ENCODE data around the gene CHRD. TPM values are rescaled to one million over a fixed set of nuclear protein-coding genes. Genes with fewer than 3 reads are reported as not detected.

Gene CHRD
- total and polyA plus RNA-seq, 4 donors = 11.4 to 23.7 (median 17.8) TPM

DNA sequence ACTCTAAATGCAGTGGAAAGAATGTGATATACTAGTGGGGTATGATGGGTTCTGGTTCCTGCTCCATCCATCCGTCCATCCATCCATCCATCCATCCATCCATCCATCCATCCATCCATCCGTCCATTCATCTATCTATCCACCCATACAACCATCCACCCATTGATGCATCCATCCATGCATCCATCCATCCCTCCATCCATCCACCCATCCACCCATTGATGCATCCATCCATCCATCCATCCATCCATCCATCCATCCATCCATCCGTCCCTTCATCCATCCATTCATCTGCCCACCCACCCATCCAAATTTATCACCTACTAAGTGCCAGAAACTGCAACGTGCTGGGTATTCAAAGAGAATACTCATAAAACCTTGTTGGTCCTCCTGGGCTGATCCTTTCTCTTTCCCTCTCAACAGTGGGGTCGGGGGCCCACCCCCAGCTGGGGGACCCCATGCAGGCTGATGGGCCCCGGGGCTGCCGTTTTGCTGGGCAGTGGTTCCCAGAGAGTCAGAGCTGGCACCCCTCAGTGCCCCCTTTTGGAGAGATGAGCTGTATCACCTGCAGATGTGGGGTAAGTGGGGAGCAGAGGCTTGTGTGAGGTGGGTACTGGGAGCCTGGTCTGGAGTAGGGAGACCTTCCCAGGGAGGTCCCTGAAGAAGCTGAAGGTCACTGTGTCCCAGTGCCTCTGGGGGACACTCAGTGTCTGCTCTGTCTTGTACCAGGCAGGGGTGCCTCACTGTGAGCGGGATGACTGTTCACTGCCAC lies 8.5 kb downstream of the CHRD start:
- H3K36me3 ChIP-seq (ENCODE audit: control insufficient read depth, insufficient read depth, low read length) = peaks cover 54% of the 10 kb centered on the region
- DNase-seq (ENCODE audit: low read depth in 4 of 6, low spot score in 6 of 6) = no peak
- 71% methylated on average over 7 of the region's 8 CpGs for WGBS (ENCODE audit: insufficient coverage)
- H3K9me3 ChIP-seq (ENCODE audit: control insufficient read depth, insufficient read depth, low read length) = no peaks in the 10 kb centered on the region
- no peak overlapping the region for H3K4me3 ChIP-seq (ENCODE audit: low read depth, low read length)
- no peaks in the 10 kb centered on the region for H3K27me3 ChIP-seq (ENCODE audit: control insufficient read depth, insufficient read depth, low read length)
- no peak overlapping the region for H3K27ac ChIP-seq (ENCODE audit: low read depth, low read length)
- H3K4me1 ChIP-seq (ENCODE audit: control insufficient read depth, insufficient read depth, low read length) = no peaks in the 10 kb centered on the region

DNA sequence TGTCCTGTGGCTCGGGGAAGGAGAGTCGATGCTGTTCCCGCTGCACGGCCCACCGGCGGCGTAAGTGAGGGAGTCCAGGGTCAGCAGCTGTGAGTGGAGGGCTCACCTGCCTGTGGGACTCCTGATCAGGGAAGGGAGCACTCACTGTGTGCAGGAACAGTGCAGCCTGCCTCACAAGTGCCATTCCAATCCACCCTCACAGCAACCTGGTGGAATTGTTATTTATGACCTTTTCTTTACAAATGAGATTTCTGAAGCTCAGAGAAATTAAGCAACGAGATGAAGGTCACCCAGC lies 9.0 kb downstream of the CHRD start:
- DNase-seq (ENCODE audit: low read depth in 4 of 6, low spot score in 6 of 6) = no peak
- H3K27ac ChIP-seq (ENCODE audit: low read depth, low read length) = no peak overlapping the region
- no peak overlapping the region for H3K4me3 ChIP-seq (ENCODE audit: low read depth, low read length)
- WGBS (ENCODE audit: insufficient coverage) = 71% methylated on average over 8 of the region's 8 CpGs
- H3K27me3 ChIP-seq (ENCODE audit: control insufficient read depth, insufficient read depth, low read length) = no peaks in the 10 kb centered on the region
- H3K9me3 ChIP-seq (ENCODE audit: control insufficient read depth, insufficient read depth, low read length) = no peaks in the 10 kb centered on the region
- no peaks in the 10 kb centered on the region for H3K4me1 ChIP-seq (ENCODE audit: control insufficient read depth, insufficient read depth, low read length)
- peaks cover 51% of the 10 kb centered on the region for H3K36me3 ChIP-seq (ENCODE audit: control insufficient read depth, insufficient read depth, low read length)

DNA sequence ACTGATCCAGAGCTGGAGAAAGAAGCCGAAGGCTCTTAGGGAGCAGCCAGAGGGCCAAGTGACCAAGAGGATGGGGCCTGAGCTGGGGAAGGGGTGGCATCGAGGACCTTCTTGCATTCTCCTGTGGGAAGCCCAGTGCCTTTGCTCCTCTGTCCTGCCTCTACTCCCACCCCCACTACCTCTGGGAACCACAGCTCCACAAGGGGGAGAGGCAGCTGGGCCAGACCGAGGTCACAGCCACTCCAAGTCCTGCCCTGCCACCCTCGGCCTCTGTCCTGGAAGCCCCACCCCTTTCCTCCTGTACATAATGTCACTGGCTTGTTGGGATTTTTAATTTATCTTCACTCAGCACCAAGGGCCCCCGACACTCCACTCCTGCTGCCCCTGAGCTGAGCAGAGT lies 9.5 kb downstream of the CHRD start:
- Histone ChIP-seq H3K27me3 (ENCODE audit: control insufficient read depth, insufficient read depth, low read length) (no peaks in the 10 kb centered on the region), H3K9me3 (ENCODE audit: control insufficient read depth, insufficient read depth, low read length) (no peaks in the 10 kb centered on the region), H3K4me3 (ENCODE audit: low read depth, low read length) (no peak overlapping the region), H3K27ac (ENCODE audit: low read depth, low read length) (no peak overlapping the region), H3K36me3 (ENCODE audit: control insufficient read depth, insufficient read depth, low read length) (peaks cover 50% of the 10 kb centered on the region), H3K4me1 (ENCODE audit: control insufficient read depth, insufficient read depth, low read length) (no peaks in the 10 kb centered on the region)
- no peak for DNase-seq (ENCODE audit: low read depth in 4 of 6, low spot score in 6 of 6)
- no CpG with 5 or more reads among the region's 5 CpGs for WGBS (ENCODE audit: insufficient coverage)

DNA sequence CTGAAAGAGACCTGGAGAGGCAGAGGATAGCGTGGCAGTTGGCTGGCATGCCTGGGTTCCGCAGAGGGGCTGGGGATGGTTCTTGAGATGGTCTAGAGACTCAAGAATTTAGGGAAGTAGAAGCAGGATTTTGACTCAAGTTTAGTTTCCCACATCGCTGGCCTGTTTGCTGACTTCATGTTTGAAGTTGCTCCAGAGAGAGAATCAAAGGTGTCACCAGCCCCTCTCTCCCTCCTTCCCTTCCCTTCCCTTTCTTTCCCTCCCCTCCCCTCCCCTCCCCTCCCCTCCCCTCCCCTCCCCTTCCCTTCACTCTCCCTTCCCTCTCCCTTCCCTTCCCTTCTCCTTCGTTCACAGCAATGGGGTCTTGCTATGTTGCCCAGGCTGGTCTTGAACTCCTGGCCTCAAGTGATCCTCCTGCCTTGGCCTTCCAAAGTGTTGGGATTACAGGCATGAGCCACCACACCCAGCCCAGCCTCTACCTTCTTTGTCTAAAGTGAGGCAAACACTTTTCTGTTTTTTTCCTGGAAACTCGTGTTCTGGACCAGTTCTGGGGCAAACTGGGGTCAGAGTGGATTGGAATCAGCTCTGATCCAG lies 10.2 kb downstream of the CHRD start:
- Histone ChIP-seq H3K27me3 (ENCODE audit: control insufficient read depth, insufficient read depth, low read length) (no peaks in the 10 kb centered on the region), H3K27ac (ENCODE audit: low read depth, low read length) (no peak overlapping the region), H3K4me3 (ENCODE audit: low read depth, low read length) (no peak overlapping the region), H3K36me3 (ENCODE audit: control insufficient read depth, insufficient read depth, low read length) (peaks cover 43% of the 10 kb centered on the region), H3K4me1 (ENCODE audit: control insufficient read depth, insufficient read depth, low read length) (no peaks in the 10 kb centered on the region), H3K9me3 (ENCODE audit: control insufficient read depth, insufficient read depth, low read length) (no peaks in the 10 kb centered on the region)
- WGBS (ENCODE audit: insufficient coverage) = 81% methylated on average over 4 of the region's 5 CpGs
- DNase-seq (ENCODE audit: low read depth in 4 of 6, low spot score in 6 of 6) = no peak

DNA sequence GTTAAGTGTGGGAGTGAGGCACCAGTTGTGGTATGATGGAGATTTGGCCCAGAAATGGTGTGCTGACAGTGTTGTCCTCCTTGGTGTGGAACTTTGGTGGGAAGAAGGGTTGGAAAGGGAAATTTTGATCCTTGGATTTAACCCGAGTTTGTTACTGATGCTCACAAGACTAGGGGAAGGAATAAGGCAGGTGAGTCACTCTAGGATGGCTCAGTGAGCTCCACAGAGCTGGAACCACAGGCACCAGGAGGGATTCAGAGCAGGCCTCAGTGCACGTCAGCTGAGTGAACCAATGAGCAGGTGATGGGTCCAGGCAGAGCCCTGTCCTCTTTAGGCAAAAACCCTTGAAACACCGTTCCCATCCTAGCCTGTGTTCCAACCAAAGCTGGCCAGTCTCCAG lies 11.4 kb downstream of the CHRD start:
- WGBS (ENCODE audit: insufficient coverage) = 67% methylated on average over 2 of the region's 3 CpGs
- Histone ChIP-seq H3K4me3 (ENCODE audit: low read depth, low read length) (no peak overlapping the region), H3K9me3 (ENCODE audit: control insufficient read depth, insufficient read depth, low read length) (no peaks in the 10 kb centered on the region), H3K27ac (ENCODE audit: low read depth, low read length) (no peak overlapping the region), H3K4me1 (ENCODE audit: control insufficient read depth, insufficient read depth, low read length) (no peaks in the 10 kb centered on the region), H3K27me3 (ENCODE audit: control insufficient read depth, insufficient read depth, low read length) (no peaks in the 10 kb centered on the region), H3K36me3 (ENCODE audit: control insufficient read depth, insufficient read depth, low read length) (peaks cover 36% of the 10 kb centered on the region)
- DNase-seq (ENCODE audit: low read depth in 4 of 6, low spot score in 6 of 6) = no peak

DNA sequence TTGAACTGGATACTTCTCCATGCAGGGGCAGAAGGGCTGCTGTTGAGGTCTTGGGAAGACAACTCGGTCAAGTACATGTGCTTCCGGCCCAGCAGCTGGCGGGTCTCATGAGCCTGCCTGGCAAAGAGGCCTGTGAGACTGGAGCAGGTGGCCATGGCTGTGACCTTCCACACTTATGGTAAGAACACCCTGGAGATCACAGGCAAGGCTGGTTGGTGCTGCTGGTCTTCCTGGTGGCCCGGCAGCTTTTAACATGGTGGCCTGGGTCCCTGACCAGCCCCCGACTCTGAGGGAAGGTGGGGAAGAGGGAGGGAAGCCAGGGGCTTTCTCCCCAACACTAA lies 15.4 kb downstream of the CHRD start:
- WGBS (ENCODE audit: insufficient coverage) = 97% methylated on average over 3 of the region's 5 CpGs

DNA sequence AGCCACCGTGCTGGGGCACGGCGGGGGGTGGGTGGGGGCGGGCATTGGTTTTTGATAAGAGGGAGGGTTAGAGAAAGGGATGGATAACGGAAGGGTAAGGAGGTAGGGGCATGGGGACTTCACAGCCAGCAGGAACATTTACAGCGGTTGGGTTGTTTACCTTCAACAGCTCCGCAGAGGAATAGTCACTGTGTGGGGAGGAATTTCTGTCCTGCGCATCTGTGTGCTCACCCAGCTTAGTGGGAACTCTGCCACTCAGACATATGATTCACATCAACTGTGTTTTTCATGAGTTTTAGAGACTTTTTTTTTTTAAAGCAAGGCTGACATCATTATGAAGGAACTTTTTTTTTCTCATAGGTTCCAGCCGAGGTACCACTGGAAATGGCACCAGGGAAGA lies 19.6 kb downstream of the CHRD start:
- peak in 1 of 6 donors; percentile 46 for DNase-seq (ENCODE audit: low read depth in 4 of 6, low spot score in 6 of 6)
- Histone ChIP-seq H3K27me3 (ENCODE audit: control insufficient read depth, insufficient read depth, low read length) (no peaks in the 10 kb centered on the region), H3K9me3 (ENCODE audit: control insufficient read depth, insufficient read depth, low read length) (no peaks in the 10 kb centered on the region), H3K27ac (ENCODE audit: low read depth, low read length) (no peak overlapping the region), H3K4me1 (ENCODE audit: control insufficient read depth, insufficient read depth, low read length) (no peaks in the 10 kb centered on the region), H3K4me3 (ENCODE audit: low read depth, low read length) (no peak overlapping the region), H3K36me3 (ENCODE audit: control insufficient read depth, insufficient read depth, low read length) (no peaks in the 10 kb centered on the region)
- 17% methylated on average over 6 of the region's 9 CpGs for WGBS (ENCODE audit: insufficient coverage)

More for the DNA sequence above, 15.4 kb downstream of the CHRD start:
- no peak for DNase-seq (ENCODE audit: low read depth in 4 of 6, low spot score in 6 of 6)
- Histone ChIP-seq H3K4me1 (ENCODE audit: control insufficient read depth, insufficient read depth, low read length) (no peaks in the 10 kb centered on the region), H3K9me3 (ENCODE audit: control insufficient read depth, insufficient read depth, low read length) (no peaks in the 10 kb centered on the region), H3K27me3 (ENCODE audit: control insufficient read depth, insufficient read depth, low read length) (no peaks in the 10 kb centered on the region), H3K27ac (ENCODE audit: low read depth, low read length) (no peak overlapping the region), H3K4me3 (ENCODE audit: low read depth, low read length) (no peak overlapping the region), H3K36me3 (ENCODE audit: control insufficient read depth, insufficient read depth, low read length) (no peaks in the 10 kb centered on the region)

DNA sequence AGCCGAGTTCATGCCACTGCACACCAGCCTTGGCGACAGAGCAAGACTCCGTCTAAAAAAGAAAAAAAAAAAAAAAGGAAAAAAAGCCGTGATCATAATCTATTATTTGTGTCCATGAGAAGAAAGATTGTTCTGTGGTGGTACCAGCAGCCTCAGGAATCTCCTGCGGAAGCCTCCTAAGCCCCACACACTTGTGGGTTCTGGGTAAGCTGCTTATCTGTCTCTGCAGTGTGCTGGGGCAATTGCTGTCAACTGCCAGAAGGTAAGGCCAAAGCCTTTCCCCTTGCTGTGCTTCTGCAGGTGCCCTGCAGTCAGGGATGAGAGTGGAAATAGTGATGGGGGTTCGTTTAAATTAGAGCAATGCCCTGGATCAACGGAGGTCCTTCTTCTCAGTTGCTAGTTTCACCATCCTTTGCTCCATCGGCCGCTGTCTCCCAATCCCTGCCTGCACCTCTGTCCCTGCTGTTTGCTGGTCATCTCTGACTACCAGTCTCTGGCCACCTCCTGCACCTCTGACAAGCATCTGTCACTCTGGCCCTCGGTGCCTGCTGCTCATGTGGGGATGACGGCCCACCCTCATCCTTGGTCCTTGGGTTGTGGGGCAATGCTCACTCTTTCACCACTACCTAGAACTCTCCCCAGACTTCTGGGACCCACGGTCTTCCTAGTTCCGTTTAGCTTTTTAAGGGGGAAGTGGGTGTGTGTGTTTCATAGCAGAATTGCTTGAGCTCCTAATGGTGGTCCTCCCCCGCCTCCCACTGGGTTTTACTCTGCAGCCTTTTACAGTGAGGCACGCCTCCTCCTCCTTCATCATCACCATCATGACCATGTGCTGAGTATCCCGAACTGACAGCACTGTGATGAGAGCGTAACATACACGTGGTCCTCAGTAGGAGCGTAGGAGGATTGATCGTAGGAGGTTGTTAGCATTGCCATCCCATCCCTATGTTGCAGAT lies 25.5 kb downstream of the CHRD start:
- Histone ChIP-seq H3K9me3 (ENCODE audit: control insufficient read depth, insufficient read depth, low read length) (no peaks in the 10 kb centered on the region), H3K27ac (ENCODE audit: low read depth, low read length) (no peak overlapping the region), H3K36me3 (ENCODE audit: control insufficient read depth, insufficient read depth, low read length) (no peaks in the 10 kb centered on the region), H3K4me3 (ENCODE audit: low read depth, low read length) (no peak overlapping the region), H3K4me1 (ENCODE audit: control insufficient read depth, insufficient read depth, low read length) (no peaks in the 10 kb centered on the region), H3K27me3 (ENCODE audit: control insufficient read depth, insufficient read depth, low read length) (no peaks in the 10 kb centered on the region)
- DNase-seq (ENCODE audit: low read depth in 4 of 6, low spot score in 6 of 6) = no peak
- 89% methylated on average over 6 of the region's 20 CpGs for WGBS (ENCODE audit: insufficient coverage)

DNA sequence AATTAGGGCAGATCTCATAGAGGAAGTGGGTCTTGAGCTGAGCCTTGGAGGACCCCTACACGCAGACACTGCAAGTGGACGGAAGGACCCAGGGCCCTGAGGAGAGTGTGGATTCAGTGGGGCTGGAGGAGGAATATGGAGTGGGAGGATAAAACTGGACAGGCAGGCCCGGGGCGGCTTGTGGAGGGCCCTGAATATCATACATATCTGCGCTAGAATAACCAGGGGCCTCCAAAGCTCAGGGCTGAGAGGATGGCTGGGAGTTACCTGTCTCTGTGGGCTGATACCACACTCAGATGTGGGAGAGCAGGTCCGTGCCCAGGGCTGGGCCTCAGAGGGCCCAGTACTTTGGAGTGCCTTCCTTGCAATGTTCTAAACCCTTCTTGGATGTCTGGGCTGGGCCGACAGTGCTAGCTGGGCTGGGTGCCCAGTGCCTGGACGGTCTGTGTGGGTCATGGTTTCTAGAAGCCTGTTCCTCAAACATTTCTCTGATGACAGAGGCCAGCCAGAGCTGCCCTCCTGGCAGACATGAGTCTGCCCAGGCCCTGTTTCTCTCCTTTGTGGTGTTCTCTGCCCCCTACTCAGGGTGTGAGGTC lies 29.6 kb downstream of the CHRD start:
- WGBS (ENCODE audit: insufficient coverage) = 91% methylated on average over 8 of the region's 8 CpGs
- no peak for DNase-seq (ENCODE audit: low read depth in 4 of 6, low spot score in 6 of 6)

More for the DNA sequence above, 29.6 kb downstream of the CHRD start:
- H3K36me3 ChIP-seq (ENCODE audit: control insufficient read depth, insufficient read depth, low read length) = no peaks in the 10 kb centered on the region
- no peaks in the 10 kb centered on the region for H3K27me3 ChIP-seq (ENCODE audit: control insufficient read depth, insufficient read depth, low read length)
- H3K4me1 ChIP-seq (ENCODE audit: control insufficient read depth, insufficient read depth, low read length) = no peaks in the 10 kb centered on the region
- H3K27ac ChIP-seq (ENCODE audit: low read depth, low read length) = no peak overlapping the region
- H3K4me3 ChIP-seq (ENCODE audit: low read depth, low read length) = no peak overlapping the region
- H3K9me3 ChIP-seq (ENCODE audit: control insufficient read depth, insufficient read depth, low read length) = no peaks in the 10 kb centered on the region

Measured in spinal cord (tissue), 10 donors.